CD8-positive, alpha-beta memory T cell (primary cell): ENCODE results near the gene ETFA. TPM values are rescaled to one million over a fixed set of nuclear protein-coding genes. Genes with fewer than 3 reads are reported as not detected.

Source experiments
- CTCF ChIA-PET: fragments of 350-600 bp; sonication (Branson Sonifier 250); formaldehyde crosslinking; loops from one replicate; lab custom pipeline; 2021; ENCODE audit warnings: antibody characterized with exemption; lab: Charles Lee
- POLR2A ChIA-PET: fragments of 350-600 bp; sonication (Branson Sonifier 250); formaldehyde crosslinking; loops from one replicate; lab custom pipeline; 2021; ENCODE audit warnings: antibody characterized with exemption; lab: Charles Lee
- DNase-seq, 5 donors: peaks; one replicate each; pipeline versions ENCODE4 v3.0.0 to v3.0.0-alpha.2; 2020 to 2022; ENCODE audit warnings: mixed read lengths in 1 of 5
- H3K27ac ChIP-seq: one replicate; pipeline ENCODE4 v1.7.0; 2013; ENCODE audit warnings: low read depth, mild to moderate bottlenecking, low read length, moderate library complexity
- H3K27me3 ChIP-seq: 2 replicates; pipeline ENCODE4 v1.7.0; 2013; ENCODE audit warnings: low read length, mild to moderate bottlenecking; ENCODE audit not compliant: insufficient read depth, poor library complexity, severe bottlenecking
- H3K36me3 ChIP-seq: 2 replicates; pipeline ENCODE4 v1.7.0; 2013; ENCODE audit warnings: mild to moderate bottlenecking, low read length, moderate library complexity; ENCODE audit not compliant: insufficient read depth
- H3K4me1 ChIP-seq: 2 replicates; pipeline ENCODE4 v1.7.0; 2013; ENCODE audit warnings: mild to moderate bottlenecking, low read length, moderate library complexity; ENCODE audit not compliant: insufficient read depth
- H3K4me3 ChIP-seq: 2 replicates; pipeline ENCODE4 v1.7.0; 2013; ENCODE audit warnings: mild to moderate bottlenecking, low read length
- H3K9me3 ChIP-seq: 2 replicates; pipeline ENCODE4 v1.7.0; 2013; ENCODE audit warnings: mild to moderate bottlenecking, low read length
- H3K27ac Mint-ChIP-seq, 8 donors: one replicate each; pipeline ENCODE4 v1.8.0; 2020 to 2021; ENCODE audit warnings: mixed read lengths in 8 of 8, mild to moderate bottlenecking in 6 of 8, inconsistent platforms in 3 of 8, moderate library complexity in 3 of 8
- H3K27me3 Mint-ChIP-seq, 2 donors: one replicate each; pipeline ENCODE4 v1.8.0; 2020 to 2021; ENCODE audit warnings: mixed read lengths in 2 of 2, mild to moderate bottlenecking in 1 of 2, moderate library complexity in 1 of 2
- H3K36me3 Mint-ChIP-seq, 3 donors: one replicate each; pipeline ENCODE4 v1.8.0; 2020 to 2021; ENCODE audit warnings: mixed read lengths in 3 of 3, inconsistent platforms in 1 of 3, mild to moderate bottlenecking in 1 of 3
- H3K4me1 Mint-ChIP-seq, 3 donors: one replicate each; pipeline ENCODE4 v1.8.0; 2020 to 2021; ENCODE audit warnings: mixed read lengths in 3 of 3, inconsistent platforms in 1 of 3, mild to moderate bottlenecking in 1 of 3
- H3K4me3 Mint-ChIP-seq, 7 donors: one replicate each; pipeline ENCODE4 v1.8.0; 2020 to 2021; ENCODE audit warnings: mixed read lengths in 7 of 7, mild to moderate bottlenecking in 6 of 7, moderate library complexity in 4 of 7, inconsistent platforms in 2 of 7
- H3K9me3 Mint-ChIP-seq, 5 donors: one replicate each; pipeline ENCODE4 v1.8.0; 2020 to 2022; ENCODE audit warnings: mixed read lengths in 5 of 5, mild to moderate bottlenecking in 3 of 5, moderate library complexity in 2 of 5, inconsistent platforms in 1 of 5
- polyA plus RNA-seq: library from polyadenylated mRNA; unstranded; fragments of 300-500 nt; fragmentation: Illumina TruSeq; gene quantifications from one replicate; pipeline ENCODE4 v1.2.3, GENCODE V29; 2021
- total RNA-seq, 2 experiments: library from RNA; stranded (reverse); gene quantifications; one replicate each; pipeline ENCODE4 v1.2.3, GENCODE V29; 2021

Gene ETFA
- total and polyA plus RNA-seq, 3 experiments from 2014 or later, result 122 to 178 (median 176) TPM

GRCh38 chr15:76349301-76350070 lies 38.2 kb upstream of the ETFA start:
- Mint-ChIP-seq H3K4me3 (no peak overlapping the region), H3K27me3 (peaks cover 30 to 31% of the 10 kb centered on the region in 2 donors), H3K9me3 (no peaks in the 10 kb centered on the region), H3K36me3 (peaks cover 8 to 13% (median 12%) of the 10 kb centered on the region in 3 donors), H3K27ac (peak overlapping the region in 1 of 8 donors; percentile 70), H3K4me1 (peaks cover 9 to 16% (median 14%) of the 10 kb centered on the region in 3 donors)
- POLR2A ChIA-PET, result no interaction called here
- Histone ChIP-seq H3K4me1 (peaks cover 15% of the 10 kb centered on the region), H3K36me3 (no peaks in the 10 kb centered on the region), H3K4me3 (no peak overlapping the region), H3K9me3 (no peaks in the 10 kb centered on the region), H3K27ac (no peak overlapping the region), H3K27me3 (peaks cover 28% of the 10 kb centered on the region)
- CTCF ChIA-PET, result no interaction called here
- DNase-seq, result no peak

DNA sequence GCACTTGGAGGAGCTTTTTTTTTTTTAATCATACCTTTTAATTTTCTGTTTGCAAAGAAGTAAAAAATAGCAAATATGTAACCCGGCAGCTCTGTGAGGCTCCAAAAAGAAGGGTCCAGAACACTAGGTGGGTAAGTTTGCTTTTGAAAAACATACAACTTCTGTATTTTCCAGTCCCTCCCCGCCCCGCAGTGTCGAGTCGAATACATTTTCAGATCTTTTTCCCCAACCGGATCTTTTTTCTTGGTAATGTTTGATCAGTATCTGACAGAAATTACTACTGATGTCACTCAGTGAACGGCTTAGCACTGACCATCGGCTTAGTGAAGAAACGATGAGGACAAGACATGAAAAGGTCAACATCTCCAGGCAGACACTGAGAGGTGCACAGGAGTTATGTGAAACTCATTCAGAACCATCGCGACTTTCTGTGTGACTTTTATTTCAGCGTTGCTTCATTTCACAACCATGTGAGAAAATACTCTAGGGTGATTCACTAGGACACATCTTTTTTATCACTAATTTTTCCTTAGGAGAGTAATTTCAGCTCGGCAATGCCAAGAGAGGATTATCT lies 36.3 kb upstream of the ETFA start:
- Histone ChIP-seq H3K27me3 (peaks cover 42% of the 10 kb centered on the region), H3K4me1 (peaks cover 15% of the 10 kb centered on the region), H3K4me3 (no peak overlapping the region), H3K27ac (no peak overlapping the region), H3K9me3 (no peaks in the 10 kb centered on the region), H3K36me3 (no peaks in the 10 kb centered on the region)
- peaks cover 7 to 9% (median 8%) of the 10 kb centered on the region in 3 donors for H3K36me3 Mint-ChIP-seq
- peak overlapping the region in 2 of 7 donors; percentile 14 to 35 for H3K4me3 Mint-ChIP-seq
- CTCF ChIA-PET, result interaction anchor here (1.2 kb wide), 1 partner anchor 14 kb away, joined by 4 read pairs; no protein-coding TSS in a partner anchor
- H3K27me3 Mint-ChIP-seq, result peaks cover 45 to 48% of the 10 kb centered on the region in 2 donors
- POLR2A ChIA-PET, result no interaction called here
- peak overlapping the region in 1 of 8 donors; percentile 54 for H3K27ac Mint-ChIP-seq
- no peaks in the 10 kb centered on the region for H3K9me3 Mint-ChIP-seq
- H3K4me1 Mint-ChIP-seq, result peaks cover 12 to 21% (median 21%) of the 10 kb centered on the region in 3 donors
- DNase-seq, result no peak

- no peaks in the 10 kb centered on the region for H3K9me3 Mint-ChIP-seq
- POLR2A ChIA-PET, result interaction anchor here (0.6 kb wide), 1 partner anchor 15 kb away, joined by 10 read pairs; no protein-coding TSS in a partner anchor
- peaks cover 47% of the 10 kb centered on the region for H3K27me3 ChIP-seq
- no peaks in the 10 kb centered on the region for H3K9me3 ChIP-seq
- H3K27ac ChIP-seq, result no peak overlapping the region
- no peak for DNase-seq
- peaks cover 7 to 9% (median 8%) of the 10 kb centered on the region in 3 donors for H3K36me3 Mint-ChIP-seq
- no peak overlapping the region for H3K27ac Mint-ChIP-seq
- CTCF ChIA-PET, result interaction anchor here (1.2 to 2.1 kb wide), 2 partner anchors 11 to 14 kb away, joined by 4 to 7 read pairs; partner anchors contain the start of gene ISL2
- no peak overlapping the region for H3K4me3 ChIP-seq
- peaks cover 15 to 26% (median 26%) of the 10 kb centered on the region in 3 donors for H3K4me1 Mint-ChIP-seq
- peaks cover 50 to 51% of the 10 kb centered on the region in 2 donors for H3K27me3 Mint-ChIP-seq
- no peaks in the 10 kb centered on the region for H3K36me3 ChIP-seq
- peak overlapping the region in 5 of 7 donors; percentile 41 to 55 (median 54) for H3K4me3 Mint-ChIP-seq
- peaks cover 20% of the 10 kb centered on the region for H3K4me1 ChIP-seq
Measured at GRCh38 chr15:76346669-76347481, 35.6 kb upstream of the ETFA start.

DNA sequence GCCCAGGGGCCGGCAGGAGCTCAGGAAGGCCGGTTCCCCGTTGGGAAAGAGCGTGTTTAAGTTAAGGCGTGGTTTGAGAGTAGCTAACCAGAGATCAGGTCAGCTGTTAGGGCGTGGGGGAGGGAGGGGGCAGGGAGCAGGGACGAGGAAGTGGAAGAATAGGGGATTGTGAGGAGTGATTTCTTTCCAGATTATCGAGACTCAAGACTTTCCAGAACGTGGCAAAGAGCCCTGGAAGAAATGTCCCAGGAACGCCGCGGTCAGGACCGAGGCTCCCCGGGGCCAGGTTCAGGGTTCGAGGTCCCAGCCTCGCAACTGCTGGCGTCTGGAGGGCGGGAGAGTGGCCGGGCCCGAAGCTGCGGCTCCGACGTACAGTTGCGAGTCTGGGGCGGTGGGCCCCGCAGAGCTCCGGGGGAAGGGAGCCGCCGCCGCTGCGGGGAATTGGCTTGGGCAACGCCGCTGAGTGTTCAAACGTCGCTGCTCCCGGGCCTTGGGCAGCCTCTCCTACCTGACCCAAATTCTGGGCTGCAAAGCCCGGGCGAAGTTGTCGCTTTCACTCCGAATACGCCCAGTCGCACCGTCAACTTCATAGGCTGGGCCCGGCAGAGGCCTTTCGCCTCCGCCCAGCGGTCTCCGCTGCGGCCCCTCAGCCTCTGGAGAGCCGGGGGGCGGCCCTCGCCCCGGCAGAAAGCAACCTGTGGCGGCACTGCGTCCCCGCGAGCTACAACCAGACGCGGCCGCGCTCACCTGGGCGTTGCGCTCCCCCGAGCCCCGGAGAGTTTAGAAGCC lies 34.8 kb upstream of the ETFA start:
- Mint-ChIP-seq H3K27me3 (peaks cover 56 to 57% of the 10 kb centered on the region in 2 donors), H3K27ac (peak overlapping the region in 3 of 8 donors; percentile 5 to 41 (median 16))
- no peak overlapping the region for H3K4me3 ChIP-seq

GRCh38 chr15:76345583-76345879 lies 34.3 kb upstream of the ETFA start:
- Histone ChIP-seq H3K4me1 (peaks cover 32% of the 10 kb centered on the region), H3K4me3 (no peak overlapping the region), H3K27ac (no peak overlapping the region), H3K27me3 (peaks cover 57% of the 10 kb centered on the region), H3K9me3 (no peaks in the 10 kb centered on the region), H3K36me3 (no peaks in the 10 kb centered on the region)
- Mint-ChIP-seq H3K27me3 (peaks cover 61 to 62% of the 10 kb centered on the region in 2 donors), H3K27ac (peak overlapping the region in 3 of 8 donors; percentile 5 to 41 (median 16)), H3K4me3 (peak overlapping the region; percentile 41 to 91 (median 68)), H3K9me3 (no peaks in the 10 kb centered on the region), H3K4me1 (peaks cover 25 to 38% (median 36%) of the 10 kb centered on the region in 3 donors), H3K36me3 (peaks cover 4 to 9% (median 8%) of the 10 kb centered on the region in 3 donors)
- CTCF ChIA-PET, result interaction anchor here (2.1 kb wide), 1 partner anchor 10 kb away, joined by 7 read pairs; the partner anchor contains the start of gene ISL2
- POLR2A ChIA-PET, result interaction anchor here (1.8 kb wide), 1 partner anchor 9 kb away, joined by 6 read pairs; the partner anchor contains the start of gene ISL2
- no peak for DNase-seq

More for the DNA sequence above, 34.8 kb upstream of the ETFA start:
- no peaks in the 10 kb centered on the region for H3K36me3 ChIP-seq
- H3K4me1 ChIP-seq, result peaks cover 26% of the 10 kb centered on the region
- Mint-ChIP-seq H3K9me3 (no peaks in the 10 kb centered on the region), H3K4me1 (peaks cover 20 to 33% (median 31%) of the 10 kb centered on the region in 3 donors), H3K4me3 (peak overlapping the region; percentile 41 to 91 (median 68)), H3K36me3 (peaks cover 6 to 9% (median 8%) of the 10 kb centered on the region in 3 donors)
- H3K27ac ChIP-seq, result no peak overlapping the region
- POLR2A ChIA-PET, result interaction anchor here (0.6 to 1.8 kb wide), 2 partner anchors 10 to 16 kb away, joined by 6 to 10 read pairs; partner anchors contain the start of gene ISL2
- CTCF ChIA-PET, result interaction anchor here (1.2 to 2.1 kb wide), 2 partner anchors 10 to 13 kb away, joined by 4 to 7 read pairs; partner anchors contain the start of gene ISL2
- H3K9me3 ChIP-seq, result no peaks in the 10 kb centered on the region
- peak in 1 of 5 donors; percentile 9 for DNase-seq
- peaks cover 53% of the 10 kb centered on the region for H3K27me3 ChIP-seq

DNA sequence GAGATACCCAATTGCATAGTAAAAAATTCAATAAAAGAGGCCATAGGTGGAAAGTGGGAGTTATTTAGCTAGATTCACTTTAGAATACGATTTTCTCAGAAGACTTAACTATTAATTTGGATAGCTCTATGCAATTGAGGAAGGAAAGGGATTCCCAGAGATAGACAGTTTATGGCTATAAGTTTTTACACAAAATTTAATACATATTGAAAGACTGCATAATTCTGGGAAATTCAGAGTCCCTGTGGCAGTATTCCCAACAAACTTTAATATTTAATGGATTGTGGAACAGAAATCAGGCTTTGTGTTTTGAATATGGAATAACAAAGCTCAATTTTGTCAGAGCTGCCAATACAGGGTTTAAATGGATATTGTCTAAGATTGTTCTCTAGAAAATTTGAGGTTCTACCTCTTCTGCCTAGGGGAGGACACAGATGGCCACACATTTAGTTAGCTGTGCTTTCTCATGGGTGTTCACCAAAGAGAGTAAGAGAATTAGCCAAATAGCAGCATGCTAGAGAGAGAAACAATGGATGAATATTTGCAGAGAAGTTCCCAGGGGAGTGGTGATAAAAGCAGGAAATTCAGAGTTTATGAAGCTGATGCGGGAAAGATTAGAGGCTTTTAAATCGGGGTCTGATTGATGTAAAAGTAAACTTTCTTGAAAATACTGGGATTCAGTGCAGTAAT lies 33.8 kb upstream of the ETFA start:
- CTCF ChIA-PET, result interaction anchor here (2.1 kb wide), 1 partner anchor 9 kb away, joined by 7 read pairs; the partner anchor contains the start of gene ISL2
- Histone ChIP-seq H3K36me3 (no peaks in the 10 kb centered on the region), H3K4me1 (peaks cover 35% of the 10 kb centered on the region), H3K27ac (no peak overlapping the region), H3K27me3 (peaks cover 62% of the 10 kb centered on the region), H3K4me3 (no peak overlapping the region), H3K9me3 (no peaks in the 10 kb centered on the region)
- no peaks in the 10 kb centered on the region for H3K9me3 Mint-ChIP-seq
- peaks cover 65 to 66% of the 10 kb centered on the region in 2 donors for H3K27me3 Mint-ChIP-seq
- peak overlapping the region in 2 of 8 donors; percentile 5 to 16 for H3K27ac Mint-ChIP-seq
- POLR2A ChIA-PET, result interaction anchor here (0.6 to 1.8 kb wide), 2 partner anchors 9 to 38 kb away, joined by 3 to 6 read pairs; partner anchors contain the start of gene ISL2
- H3K4me1 Mint-ChIP-seq, result peaks cover 28 to 43% (median 41%) of the 10 kb centered on the region in 3 donors
- peak overlapping the region; percentile 3 to 91 (median 68) for H3K4me3 Mint-ChIP-seq
- DNase-seq, result no peak
- H3K36me3 Mint-ChIP-seq, result peaks cover 3 to 9% (median 8%) of the 10 kb centered on the region in 3 donors
